ENCODE measurements around the gene UBE2G2.
A peak's percentile ranks its signal among the peaks of the same experiment; 100 is the strongest.

The UBE2G2 gene

GRCh38 chr21:44793592-44794374 lies 7.8 kb downstream of the UBE2G2 start:
- CTCF ChIA-PET, result interaction anchor here (0.7 to 2.2 kb wide), 46 partner anchors 8 to 507 kb away, joined by 3 to 67 read pairs (median 4); partner anchors contain the start of genes KRTAP10-1, PTTG1IP, SUMO3 and TRPM2
- POLR2A ChIA-PET, result interaction anchor here (0.5 to 1.0 kb wide), 2 partner anchors 8 to 290 kb away, joined by 4 to 9 read pairs; partner anchors contain the start of gene UBE2G2
- TF ChIP-seq, protein P1, sequence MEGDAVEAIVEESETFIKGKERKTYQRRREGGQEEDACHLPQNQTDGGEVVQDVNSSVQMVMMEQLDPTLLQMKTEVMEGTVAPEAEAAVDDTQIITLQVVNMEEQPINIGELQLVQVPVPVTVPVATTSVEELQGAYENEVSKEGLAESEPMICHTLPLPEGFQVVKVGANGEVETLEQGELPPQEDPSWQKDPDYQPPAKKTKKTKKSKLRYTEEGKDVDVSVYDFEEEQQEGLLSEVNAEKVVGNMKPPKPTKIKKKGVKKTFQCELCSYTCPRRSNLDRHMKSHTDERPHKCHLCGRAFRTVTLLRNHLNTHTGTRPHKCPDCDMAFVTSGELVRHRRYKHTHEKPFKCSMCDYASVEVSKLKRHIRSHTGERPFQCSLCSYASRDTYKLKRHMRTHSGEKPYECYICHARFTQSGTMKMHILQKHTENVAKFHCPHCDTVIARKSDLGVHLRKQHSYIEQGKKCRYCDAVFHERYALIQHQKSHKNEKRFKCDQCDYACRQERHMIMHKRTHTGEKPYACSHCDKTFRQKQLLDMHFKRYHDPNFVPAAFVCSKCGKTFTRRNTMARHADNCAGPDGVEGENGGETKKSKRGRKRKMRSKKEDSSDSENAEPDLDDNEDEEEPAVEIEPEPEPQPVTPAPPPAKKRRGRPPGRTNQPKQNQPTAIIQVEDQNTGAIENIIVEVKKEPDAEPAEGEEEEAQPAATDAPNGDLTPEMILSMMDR (IDR thresholded peaks at IDR 0.05; ENCODE audit: control extremely low read depth, extremely low read depth, low read depth, missing control alignments), result no peak
- DNase-seq (ENCODE audit: extremely low spot score), result no peak

DNA sequence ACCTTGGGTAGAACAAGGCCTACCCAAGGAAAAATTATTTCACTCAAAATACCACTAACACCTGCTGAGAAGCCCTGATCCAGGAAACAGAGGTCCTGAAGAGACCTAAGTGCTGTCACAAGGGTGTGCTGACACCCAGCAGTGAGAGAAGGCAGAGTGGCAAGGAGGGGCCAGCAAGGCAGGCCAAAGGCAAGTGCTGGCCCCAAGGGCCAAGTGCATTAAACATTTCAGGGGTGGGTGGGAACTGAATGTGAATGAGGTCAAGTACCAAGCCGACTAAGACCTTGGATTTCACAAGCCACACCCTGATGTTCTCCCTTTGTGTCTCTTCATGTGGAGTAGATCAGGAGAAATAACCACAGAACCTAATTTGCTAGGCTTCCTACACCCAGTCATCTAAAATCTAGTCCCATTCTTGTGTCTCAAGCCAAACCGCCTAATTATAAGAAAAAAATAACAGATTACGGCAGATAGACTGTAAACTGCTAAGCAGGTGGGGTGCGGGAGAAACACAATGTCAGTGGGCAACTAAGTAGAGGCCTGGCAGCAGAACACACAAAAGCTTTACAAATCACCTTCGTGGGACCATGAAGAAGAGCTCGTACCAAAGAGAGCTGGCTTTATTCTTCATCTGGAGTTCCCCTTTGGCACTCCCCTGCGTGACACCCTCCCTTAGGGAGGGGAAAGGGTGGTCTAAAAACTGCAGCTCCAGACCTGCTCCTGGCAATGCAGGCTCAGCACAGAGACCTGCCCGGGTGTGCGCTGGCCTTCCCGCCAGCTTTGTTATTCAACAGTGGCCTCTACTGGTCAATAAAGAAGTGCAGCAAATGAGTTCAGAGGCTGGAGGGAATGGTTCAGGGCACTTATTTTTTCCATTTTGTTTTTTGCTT lies 8.7 kb downstream of the UBE2G2 start:
- TF ChIP-seq, protein P1 (IDR thresholded peaks at IDR 0.05; ENCODE audit: control extremely low read depth, extremely low read depth, low read depth, missing control alignments), result peak; percentile 76
- ChIA-PET POLR2A (interaction anchor here (0.5 to 1.0 kb wide), 2 partner anchors 9 to 289 kb away, joined by 4 to 9 read pairs; partner anchors contain the start of gene UBE2G2), CTCF (interaction anchor here (0.6 to 2.2 kb wide), 48 partner anchors 9 to 1167 kb away, joined by 3 to 67 read pairs (median 4); partner anchors contain the start of genes KRTAP10-1, PTTG1IP, SUMO3 and TRPM2)
- DNase-seq (ENCODE audit: extremely low spot score), result peak; percentile 79

DNA sequence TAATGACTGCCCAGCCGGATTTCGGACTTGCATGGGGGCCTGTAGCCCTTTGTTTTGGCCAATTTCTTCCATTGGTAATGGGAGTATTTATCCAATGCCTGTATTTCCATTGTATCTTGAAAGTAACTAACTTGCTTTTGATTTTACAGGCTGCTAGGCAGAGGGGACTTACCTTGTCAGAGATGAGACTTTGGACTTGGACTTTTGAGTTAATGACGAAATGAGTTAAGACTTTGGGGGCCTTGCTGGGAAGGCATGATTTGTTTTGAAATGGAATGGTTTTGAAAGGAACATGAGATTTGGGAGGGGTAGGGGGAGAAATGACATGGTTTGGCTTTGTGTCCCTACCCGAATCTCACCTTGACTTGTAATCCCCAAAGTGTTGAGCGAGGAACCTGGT lies 9.6 kb downstream of the UBE2G2 start:
- CTCF ChIA-PET, result interaction anchor here (1.0 to 1.6 kb wide), 3 partner anchors 8 to 282 kb away, joined by 3 to 10 read pairs (median 5); partner anchors contain the start of gene UBE2G2
- POLR2A ChIA-PET, result no interaction called here
- TF ChIP-seq, protein P1 (IDR thresholded peaks at IDR 0.05; ENCODE audit: control extremely low read depth, extremely low read depth, low read depth, missing control alignments), result no peak
- no peak for DNase-seq (ENCODE audit: extremely low spot score)

GRCh38 chr21:44791246-44791645 lies 10.4 kb downstream of the UBE2G2 start:
- TF ChIP-seq, protein P1 (IDR thresholded peaks at IDR 0.05; ENCODE audit: control extremely low read depth, extremely low read depth, low read depth, missing control alignments), result no peak
- POLR2A ChIA-PET, result no interaction called here
- DNase-seq (ENCODE audit: extremely low spot score), result no peak
- CTCF ChIA-PET, result interaction anchor here (1.0 to 1.6 kb wide), 3 partner anchors 9 to 281 kb away, joined by 3 to 10 read pairs (median 5); partner anchors contain the start of gene UBE2G2

DNA sequence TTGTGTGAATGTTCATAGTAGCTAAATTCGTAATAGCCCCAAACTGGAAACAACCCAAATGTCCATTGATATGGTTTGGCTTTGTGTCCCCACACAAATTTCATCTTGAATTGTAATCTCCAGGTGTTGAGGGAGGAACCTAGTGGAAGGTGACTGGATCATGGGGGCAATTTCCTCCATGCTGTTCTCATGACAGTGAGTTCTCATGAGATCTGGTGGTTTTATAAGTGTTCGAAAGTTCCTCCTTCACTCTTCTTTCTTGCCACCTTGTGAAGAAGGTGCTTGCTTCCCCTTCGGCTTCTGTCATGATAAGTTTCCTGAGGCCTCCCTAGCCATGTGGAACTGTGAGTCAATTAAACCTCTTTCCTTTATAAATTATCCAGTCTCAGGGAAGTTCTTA lies 11.3 kb downstream of the UBE2G2 start:
- TF ChIP-seq, protein P1 (IDR thresholded peaks at IDR 0.05; ENCODE audit: control extremely low read depth, extremely low read depth, low read depth, missing control alignments), result no peak
- CTCF ChIA-PET, result interaction anchor here (1.1 to 1.9 kb wide), 2 partner anchors 10 to 280 kb away, joined by 5 to 7 read pairs; no protein-coding TSS in a partner anchor
- POLR2A ChIA-PET, result no interaction called here
- DNase-seq (ENCODE audit: extremely low spot score), result no peak

- TF ChIP-seq, protein P1 (IDR thresholded peaks at IDR 0.05; ENCODE audit: control extremely low read depth, extremely low read depth, low read depth, missing control alignments), result no peak
- CTCF ChIA-PET, result interaction anchor here (1.1 to 1.9 kb wide), 2 partner anchors 11 to 279 kb away, joined by 5 to 7 read pairs; no protein-coding TSS in a partner anchor
- POLR2A ChIA-PET, result no interaction called here
- DNase-seq (ENCODE audit: extremely low spot score), result no peak
Observed at GRCh38 chr21:44789880-44790279, 11.7 kb downstream of the UBE2G2 start.

Measured in GM10248 (cell line).